T1000 (cell line): ENCODE results near the gene CUL2.
A peak's percentile ranks its signal among the peaks of the same experiment; 100 is the strongest.
"Not testable (repeated sequence)": the region's sequence is repeated elsewhere in the genome, so short reads cannot be mapped to it uniquely, and the experiment has no call there.

Experiments used
- DNase-seq: peaks from one replicate; lab custom pipeline; 2025; ENCODE audit warnings: mixed read lengths; lab: John Stamatoyannopoulos, UW

Gene CUL2

DNA sequence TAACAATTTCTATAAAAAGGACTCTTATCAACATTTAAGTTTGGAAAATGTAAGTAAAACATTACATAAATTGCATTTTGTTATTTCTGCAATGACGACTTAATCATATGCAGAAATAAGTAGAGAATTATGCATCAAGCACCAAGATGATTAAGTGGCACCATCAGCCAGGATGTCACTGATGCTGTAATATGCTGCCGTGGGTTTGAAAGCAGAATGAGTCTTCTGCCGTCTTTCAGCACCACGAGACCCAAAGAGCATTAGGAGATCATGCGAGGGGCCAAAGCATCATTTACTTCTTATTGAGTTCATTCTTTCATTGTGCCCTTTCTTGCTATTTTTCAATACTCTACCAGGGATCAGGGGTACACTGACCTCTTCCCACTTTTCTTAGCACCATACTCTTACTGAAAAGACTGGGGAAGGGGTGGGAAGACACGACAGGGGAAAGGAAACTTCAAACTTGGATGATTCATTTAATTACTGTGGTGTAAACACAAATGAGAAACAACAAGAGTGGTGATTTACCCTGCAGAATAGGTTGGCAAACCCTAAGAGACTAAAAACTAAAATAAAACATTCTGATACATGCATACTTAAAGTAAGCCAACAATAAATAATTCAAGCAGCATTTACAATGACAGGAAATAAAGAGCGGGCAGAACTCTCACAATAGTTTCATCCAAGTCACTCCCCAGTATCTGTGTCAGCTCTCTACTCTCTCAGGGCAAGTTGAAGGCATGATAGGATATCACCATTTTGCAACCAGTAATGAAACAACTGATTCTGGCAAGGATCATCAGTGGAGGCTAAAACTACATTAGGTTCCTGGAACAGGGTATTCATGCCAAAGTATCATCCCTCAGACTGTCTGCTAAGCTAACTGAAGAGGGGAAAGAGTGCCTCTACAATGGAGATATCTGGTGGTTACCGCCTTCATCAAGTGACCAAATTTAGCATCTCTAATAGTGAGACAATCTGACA lies 70.8 kb downstream of the CUL2 start:
- DNase-seq = no peak

DNA sequence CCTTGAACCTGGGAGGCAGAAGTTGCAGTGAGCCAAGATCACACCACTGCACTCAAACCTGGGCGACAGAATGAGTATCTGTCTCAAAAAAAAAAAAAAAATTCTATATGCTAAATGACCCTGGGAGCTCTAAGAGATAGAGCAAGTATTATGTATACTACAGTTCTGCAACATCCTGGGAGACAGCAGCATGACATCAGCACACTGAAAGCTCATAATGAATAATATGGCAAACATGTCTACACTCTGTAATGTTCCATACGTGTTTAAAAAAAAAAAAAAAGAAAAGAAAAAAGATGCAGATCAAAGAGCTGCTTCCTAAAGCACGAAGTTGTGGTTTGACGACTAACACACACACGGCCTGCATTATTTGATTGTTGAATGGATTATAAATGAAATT lies 72.5 kb downstream of the CUL2 start:
- DNase-seq = no peak

DNA sequence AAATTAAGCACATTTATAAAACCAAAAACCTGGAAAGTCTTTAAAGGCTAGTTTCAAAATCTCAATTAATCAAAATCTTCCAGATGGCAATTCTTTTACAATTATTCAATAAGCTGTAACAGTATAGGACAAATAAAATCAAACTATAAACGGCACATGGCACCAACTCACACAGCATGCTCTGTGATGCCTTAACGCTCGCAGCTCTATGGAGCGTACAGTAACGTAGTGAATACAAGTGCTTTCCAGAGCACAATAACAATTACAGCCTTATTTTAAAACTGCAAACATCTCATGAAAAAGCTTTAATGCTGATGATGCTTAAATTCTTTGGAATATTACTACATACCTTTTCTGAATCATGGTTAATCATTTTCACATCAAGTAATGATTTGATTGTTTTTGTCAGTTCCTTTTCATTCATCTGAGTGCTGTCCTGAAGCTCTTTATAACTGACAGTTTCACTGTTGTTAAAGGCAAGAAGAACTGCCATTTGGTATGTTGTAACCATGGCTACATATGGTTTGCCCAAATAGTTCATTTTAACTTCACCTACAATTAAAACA lies 74.2 kb downstream of the CUL2 start:
- DNase-seq = no peak

DNA sequence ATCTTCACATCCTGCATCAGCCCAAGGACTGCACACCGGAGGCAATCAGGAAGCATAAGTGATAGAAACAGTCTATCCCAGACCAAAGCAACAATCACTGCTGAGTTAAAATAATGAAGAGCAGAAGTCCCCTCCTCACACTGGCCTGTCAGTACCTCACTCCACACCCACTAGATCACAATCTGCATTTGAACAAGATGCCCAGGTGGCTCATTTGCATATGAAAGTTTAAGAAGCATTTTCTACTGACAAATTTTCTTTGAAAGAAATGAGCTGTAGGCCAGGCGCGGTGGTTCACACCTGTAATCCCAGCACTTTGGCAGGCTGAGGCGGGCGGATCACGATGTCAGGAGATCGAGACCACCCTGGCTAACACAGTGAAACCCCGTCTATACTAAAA lies 77.4 kb downstream of the CUL2 start:
- DNase-seq = no peak

DNA sequence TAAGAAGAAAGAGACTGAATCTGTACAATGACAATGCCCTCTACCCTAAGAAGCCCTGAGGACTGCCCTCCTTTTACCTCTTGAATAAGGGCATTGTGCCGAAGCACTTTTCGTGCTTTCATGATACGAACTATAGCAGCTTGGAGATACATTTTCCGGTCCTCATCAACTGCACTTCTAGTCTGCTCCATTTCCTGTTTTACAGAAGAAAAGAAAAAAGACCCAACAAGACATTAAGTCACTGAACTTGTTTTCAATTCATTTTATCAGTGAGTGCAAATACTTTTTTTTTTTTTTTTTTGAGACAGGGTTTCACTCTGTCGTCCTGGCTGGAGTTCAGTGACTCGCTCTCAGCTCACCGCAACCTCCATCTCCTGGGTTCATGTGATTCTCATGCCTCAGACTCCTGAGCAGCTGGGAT lies 78.4 kb downstream of the CUL2 start:
- DNase-seq = no peak

DNA sequence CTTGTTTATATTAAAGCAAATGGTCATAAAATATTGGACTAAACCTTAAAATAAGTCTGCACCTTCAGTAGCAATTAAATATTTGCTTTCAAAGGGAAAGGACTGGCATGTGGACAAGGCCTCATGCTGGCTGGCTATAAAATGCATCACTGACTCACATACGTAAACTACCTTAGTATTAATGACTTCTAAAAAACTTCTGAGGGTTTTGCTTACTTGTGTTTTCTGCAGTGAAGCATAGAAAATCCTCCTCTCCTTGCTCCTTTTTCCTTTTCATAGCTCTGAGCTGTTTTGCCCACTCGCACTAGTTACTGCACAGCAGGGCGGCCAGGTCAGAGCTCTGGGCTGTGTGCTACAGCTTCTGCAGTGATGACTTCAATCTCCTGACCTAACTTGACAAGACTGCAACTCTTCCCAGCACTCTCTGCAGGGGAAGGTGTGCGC lies 82.3 kb downstream of the CUL2 start:
- no peak for DNase-seq

DNA sequence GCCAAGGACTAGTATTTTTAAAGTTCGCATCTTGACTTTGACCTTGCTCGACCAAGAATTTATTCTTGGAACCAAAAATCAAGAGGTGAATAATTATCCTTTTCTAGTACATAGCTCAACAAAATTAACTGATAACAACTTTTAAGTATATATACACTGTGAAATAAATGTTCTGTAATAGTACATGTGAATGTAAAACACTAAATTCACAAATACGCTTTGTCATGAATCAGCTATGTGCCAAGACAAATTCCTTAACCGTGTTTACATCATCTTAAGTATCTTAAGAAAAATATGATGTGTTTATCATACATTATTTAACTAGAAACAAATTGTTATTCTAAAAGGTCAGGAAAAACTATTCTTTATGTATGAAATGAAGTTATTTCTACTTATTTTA lies 83.3 kb downstream of the CUL2 start:
- no peak for DNase-seq

DNA sequence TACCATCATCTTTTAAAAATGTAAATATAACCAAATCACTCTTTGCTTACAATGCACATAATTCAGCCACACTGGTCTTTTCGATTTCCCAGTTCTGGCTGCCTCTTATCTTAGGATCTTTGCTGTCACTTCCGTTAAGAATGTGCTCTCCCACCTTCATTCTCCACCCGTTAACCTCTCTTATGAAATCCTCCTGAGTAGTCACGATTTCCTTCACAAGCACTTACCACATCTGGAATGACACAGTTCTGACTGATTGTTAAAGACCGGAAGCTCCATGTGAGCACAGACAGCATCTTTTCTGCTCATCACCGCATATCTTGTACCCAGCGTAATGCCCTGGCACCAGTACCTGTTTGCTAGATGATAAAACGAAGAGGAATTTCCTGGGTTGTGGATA lies 84.3 kb downstream of the CUL2 start:
- no peak for DNase-seq

DNA sequence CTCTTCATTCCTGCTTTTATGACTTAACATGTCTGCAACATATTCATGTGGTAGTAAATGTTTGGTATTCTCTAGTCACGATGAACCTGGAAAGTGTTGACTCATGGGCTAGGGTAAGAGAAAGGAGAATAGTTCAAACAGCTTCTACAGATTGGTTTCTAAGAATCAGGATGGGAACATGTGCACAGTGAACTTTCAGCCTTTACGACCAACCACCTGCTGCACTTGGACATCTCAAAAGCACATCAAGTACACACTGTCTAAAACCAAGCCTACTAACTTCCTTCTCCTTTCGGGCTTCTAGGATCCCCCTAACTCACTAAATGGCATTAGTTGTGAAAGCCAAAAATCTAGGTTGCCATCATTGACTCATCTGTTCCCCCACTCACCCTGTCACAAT lies 85.5 kb downstream of the CUL2 start:
- DNase-seq = no peak

DNA sequence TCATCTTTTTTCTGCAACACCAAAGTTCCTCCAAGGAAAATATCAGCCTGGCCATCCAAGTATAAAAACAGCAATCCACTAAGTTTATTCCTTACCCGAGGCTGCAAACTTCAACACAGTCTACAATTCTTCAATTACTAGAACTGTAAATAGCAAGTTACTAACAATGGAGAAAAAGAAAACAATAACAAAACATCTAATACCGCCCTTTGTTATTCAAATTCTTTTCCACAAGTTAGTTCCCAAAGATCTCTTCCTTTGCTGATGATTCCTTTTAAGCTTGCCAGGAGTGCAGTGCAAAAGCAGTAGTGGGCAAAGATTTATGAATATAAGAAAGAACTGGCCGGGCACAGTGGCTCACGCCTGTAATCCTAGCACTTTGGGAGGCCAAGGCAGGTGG lies 86.2 kb downstream of the CUL2 start:
- no peak for DNase-seq

DNA sequence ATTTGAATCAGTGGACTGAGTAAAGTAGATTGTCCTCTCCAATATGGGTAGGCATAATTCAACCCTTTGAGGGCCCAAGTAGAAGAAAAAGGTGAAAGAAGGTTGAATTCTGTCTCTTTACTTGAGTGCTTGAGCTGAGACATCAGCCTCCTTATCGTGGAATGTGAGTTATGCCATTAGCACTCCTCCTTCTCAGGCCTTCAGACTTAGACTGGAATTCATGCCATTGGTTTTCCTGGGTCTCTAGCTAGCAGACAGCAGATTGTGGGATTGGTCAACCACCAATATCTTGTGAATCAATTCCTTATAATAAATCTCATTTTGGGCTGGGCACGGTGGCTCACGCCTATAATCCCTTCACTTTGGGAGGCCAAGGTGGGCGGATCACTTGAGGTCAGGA lies 89.2 kb downstream of the CUL2 start:
- no peak for DNase-seq

DNA sequence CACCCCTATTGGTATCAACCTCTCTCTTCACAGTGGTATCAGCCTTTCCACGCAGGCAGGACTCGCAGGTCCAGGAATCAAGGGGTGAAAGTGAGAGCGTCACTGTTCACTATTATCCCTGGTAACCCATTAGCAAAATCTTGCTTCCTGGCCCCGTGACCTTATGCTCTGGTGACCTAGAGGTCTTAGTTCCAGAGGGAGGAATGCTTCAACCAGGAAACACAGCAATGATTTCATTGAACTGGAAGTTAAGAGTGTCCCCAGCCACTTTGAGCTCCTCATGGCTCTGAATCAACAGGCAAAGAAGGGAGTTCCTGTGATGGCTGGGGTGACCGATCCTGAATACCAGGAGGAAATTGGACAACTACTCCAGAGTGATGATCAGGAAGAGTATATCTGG lies 90.6 kb downstream of the CUL2 start:
- DNase-seq = no peak

DNA sequence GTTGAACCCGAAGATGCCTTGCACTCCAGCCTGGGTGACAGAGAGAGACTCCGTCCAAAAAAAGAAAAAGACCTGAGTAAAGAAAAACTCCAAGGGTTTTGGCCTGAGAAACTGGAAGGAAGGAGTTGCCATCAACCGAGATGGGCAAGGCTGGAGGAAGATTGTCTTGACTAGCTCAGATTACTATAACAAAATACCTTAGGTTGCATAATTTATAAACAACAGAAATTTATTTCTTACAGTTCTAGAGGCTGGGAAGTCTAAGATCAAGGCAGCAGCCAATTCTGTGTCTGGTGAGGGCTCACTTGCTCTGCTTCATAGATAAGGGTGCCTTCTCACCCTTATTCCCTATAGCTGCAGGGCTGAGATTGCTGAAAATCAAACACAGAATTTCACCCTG lies 91.2 kb downstream of the CUL2 start:
- DNase-seq = no peak

DNA sequence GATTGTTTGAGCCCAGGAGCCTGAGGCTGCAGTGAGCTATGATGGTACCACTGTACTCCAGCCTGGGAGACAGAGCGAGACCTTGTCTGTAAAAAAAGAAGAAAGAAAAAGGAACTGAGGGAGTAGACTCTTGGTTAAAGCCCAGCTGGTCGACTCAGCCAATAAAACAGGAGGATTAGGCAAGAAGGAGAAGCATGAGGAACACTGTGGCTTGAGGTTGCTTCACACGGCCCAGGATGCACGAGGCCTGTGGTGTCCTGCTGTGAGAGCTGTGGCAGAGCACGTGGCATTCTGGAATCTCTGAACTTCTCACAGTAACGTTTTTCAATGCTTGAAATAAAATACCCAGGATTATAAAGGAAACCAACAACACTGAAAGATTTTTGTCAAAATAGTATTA lies 93.3 kb downstream of the CUL2 start:
- no peak for DNase-seq

DNA sequence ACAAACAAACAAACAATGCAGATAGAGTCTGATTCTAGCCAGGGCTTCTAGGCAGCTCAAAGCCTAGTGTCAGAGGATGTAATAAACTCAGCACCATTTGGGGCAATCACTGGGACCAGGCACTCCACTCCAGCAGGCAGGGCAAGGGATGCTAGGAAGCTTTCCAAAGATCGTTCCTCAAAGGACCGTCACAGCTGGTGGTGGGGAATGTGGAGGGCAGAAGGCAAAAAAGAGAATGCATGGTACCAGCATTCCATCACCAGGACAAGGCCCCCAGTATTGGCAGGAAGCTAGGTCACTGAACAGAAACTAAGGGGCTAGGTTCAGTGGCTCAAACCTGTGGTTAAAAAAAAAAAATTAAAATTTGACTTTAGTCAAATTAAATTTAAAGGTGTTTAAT lies 94.2 kb downstream of the CUL2 start:
- DNase-seq = no peak

DNA sequence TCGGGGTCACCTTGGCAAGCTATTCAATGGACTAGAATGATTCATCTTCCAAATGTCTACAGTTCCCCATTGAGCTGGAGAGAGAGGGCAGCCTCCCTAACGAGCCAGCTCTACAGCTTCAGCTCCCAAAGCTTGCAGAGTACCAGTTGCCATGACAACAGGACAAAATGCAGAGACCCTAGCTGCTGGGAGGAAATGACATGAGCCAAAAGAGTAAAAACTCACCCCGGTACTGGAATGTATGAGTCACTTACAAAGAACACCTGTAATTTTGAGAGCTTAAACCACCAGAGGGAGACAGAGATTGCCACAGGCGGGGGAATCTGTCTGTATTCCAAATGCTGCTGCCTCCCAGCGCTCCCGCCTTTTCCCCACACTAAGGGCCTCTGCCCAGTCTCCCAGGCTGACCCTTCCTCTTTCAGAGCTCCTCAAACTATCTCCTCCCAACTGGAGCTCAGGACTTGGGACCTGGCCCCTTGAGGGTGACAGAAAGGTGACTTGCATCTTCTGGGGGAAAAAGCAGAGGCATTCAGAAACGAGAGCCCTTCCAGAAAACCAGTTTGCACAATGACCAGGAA lies 95.5 kb downstream of the CUL2 start:
- peak; percentile 8 for DNase-seq

DNA sequence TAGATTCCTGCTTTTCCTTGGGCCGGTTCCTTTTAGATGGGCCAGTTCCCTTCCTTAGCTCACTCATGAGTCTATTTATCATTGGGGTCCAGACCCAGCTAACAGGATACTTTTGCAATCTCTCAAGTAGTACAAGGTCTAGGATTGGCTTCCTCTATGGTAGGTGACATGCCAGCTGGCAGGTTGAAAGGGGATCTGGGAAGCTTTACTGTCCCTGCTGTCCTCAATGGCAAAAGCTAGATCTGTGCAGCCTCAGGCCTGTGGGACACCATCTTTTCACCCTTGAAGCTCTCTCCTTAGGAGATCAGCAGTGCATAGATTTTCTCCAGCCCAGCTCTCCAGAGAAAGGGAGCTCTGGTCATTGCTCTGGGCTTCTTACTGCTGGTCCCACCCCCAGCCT lies 96.4 kb downstream of the CUL2 start:
- no peak for DNase-seq

DNA sequence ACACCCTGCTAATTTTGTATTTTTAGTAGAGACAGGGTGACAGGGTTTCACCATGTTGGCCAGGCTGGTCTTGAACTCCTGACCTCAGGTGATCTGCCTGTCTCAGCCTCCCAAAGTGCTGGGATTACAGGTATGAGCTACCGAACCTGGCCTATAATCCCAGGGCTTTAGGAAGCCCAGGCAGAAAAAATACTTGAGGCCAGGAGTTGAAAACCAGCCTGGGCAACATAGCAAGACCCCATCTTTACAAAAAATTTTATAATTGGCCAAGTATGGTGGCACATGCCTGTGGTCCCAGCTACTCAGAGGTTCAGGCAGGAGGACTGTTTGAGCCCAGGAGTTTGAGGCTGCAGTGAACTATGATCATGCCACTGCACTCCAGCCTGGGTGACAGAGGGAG lies 99.0 kb downstream of the CUL2 start:
- DNase-seq = not testable (repeated sequence)

DNA sequence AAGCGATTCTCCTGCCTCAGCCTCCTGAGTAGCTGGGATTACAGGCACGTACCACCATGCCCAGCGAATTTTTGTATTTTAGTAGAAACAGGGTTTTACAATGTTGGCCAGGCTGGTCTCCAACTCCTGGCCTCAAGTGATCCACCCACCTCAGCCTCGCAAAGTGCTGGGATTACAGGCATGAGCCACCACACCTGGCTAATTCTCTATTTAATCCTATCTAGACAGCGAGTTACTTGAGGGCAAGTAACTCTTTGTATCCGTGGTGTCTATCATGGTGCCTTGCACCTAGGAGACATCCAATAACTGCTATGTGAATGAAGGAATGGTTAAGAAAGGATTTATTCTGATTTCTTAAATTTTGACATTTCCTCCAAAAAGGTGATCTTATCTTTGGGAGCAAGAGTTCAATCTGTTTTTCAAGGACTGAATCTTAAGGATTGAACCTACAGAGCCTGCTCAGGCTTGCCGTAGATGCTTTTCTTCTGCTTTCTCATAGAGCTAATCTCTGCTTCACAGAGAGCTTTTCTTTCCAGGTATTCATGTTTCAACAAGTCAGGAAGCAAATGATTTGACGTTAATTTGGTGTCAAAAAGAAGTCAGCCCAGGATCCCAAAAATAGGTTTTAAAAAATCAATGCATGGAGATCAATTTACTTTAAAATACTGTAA lies 101.6 kb downstream of the CUL2 start:
- no peak for DNase-seq

DNA sequence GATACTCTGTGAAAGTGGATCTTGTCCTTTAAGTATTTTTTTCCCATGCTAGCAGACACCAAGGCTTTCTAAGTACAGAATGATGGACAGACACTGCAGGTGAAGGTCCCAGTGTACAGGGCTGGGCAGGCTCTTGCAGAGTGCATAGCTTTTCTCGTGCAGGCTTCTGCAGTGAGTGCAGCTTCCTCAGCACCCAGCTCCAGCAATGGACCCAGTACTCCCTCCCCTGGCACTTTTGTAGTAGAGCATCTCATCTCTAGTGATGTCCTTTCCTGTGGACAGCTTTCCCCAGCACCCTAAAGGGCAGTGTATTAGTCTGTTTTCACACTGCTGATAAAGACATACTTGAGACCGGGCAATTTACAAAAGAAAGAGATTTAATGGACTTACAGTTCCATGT lies 104.3 kb downstream of the CUL2 start:
- DNase-seq = no peak

DNA sequence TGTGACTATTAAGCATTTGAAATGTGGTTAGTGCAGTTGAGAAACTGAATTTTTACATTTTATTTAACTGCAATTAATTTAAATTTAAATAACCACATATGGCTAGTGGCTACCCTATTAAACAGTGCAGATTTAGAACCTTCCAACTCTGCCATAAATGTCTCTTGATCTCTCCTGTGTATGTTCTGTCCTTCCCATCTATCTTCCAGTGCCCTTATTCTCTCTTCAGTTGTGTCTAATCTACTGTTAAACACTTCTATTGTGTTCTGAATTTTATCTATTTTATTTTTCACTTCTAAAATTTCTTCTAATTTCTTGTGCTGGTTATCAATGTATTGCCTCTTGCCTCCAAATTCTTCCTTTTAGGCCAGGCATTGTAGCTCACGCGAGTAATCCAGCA lies 105.0 kb downstream of the CUL2 start:
- no peak for DNase-seq

DNA sequence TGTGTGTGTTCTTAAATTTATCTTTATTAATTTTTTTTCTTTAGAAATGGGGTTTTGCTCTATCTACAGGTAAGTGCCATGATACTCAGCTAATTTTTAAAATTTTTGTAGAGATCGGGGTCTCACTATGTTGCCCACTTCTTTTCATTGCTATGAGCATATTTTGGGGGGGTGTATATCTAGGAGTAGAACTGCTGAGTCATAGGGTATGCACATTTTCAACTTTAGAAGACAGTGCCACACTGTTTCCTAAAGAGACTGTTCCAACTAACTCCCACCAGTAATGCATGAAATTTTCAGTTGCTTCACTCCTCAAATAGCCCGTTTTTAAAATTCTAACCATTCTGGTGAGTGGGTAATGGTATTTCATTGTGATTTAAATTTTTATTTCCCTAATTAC lies 108.3 kb downstream of the CUL2 start:
- no peak for DNase-seq

DNA sequence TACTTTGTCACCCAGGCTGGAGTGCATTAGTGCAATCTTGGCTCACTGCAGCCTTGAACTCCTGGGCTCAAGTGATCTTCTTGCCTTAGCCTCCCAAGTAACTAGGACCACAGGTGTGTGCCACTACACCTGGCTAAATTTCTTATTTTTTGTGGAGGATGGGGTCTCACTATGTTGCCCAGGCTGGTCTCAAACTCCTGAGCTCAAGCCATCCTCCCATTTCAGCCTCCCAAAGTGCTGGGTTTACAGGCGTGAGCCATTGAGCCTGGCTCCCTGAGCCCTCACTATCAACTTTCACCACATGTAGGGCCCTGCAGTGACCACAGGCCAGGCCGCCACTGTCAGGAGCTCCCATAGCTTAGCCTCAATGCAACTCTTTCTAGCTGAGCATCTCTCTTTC lies 110.2 kb downstream of the CUL2 start:
- no peak for DNase-seq
